HG03460 (cell line): ENCODE results near the gene CMIP.

Source experiments
- ATAC-seq: cut with Tn5 transposase; IDR thresholded peaks from one replicate; pipeline ENCODE4 v1.9.1; 2021; ENCODE audit not compliant: unreplicated experiment

Gene CMIP

GRCh38 chr16:81546781-81547180 lies 102.2 kb downstream of the CMIP start:
- no peak for ATAC-seq

GRCh38 chr16:81547194-81547938 lies 102.8 kb downstream of the CMIP start:
- no peak for ATAC-seq

- ATAC-seq: no peak
Measured at GRCh38 chr16:81547939-81548216, 103.3 kb downstream of the CMIP start.

- ATAC-seq: no peak
Measured at GRCh38 chr16:81548551-81548875, 103.9 kb downstream of the CMIP start.

GRCh38 chr16:81548876-81549546 lies 104.4 kb downstream of the CMIP start:
- ATAC-seq: no peak

- ATAC-seq: no peak
Measured at GRCh38 chr16:81549547-81550431, 105.2 kb downstream of the CMIP start.

- no peak for ATAC-seq
Measured at GRCh38 chr16:81550432-81550808, 105.8 kb downstream of the CMIP start.

- no peak for ATAC-seq
Measured at GRCh38 chr16:81551151-81551808, 106.7 kb downstream of the CMIP start.

GRCh38 chr16:81551821-81552304 lies 107.3 kb downstream of the CMIP start:
- ATAC-seq: no peak

- ATAC-seq: no peak
Measured at GRCh38 chr16:81552743-81553079, 108.1 kb downstream of the CMIP start.

- no peak for ATAC-seq
Measured at GRCh38 chr16:81553080-81553813, 108.6 kb downstream of the CMIP start.

- no peak for ATAC-seq
Measured at GRCh38 chr16:81553814-81554675, 109.4 kb downstream of the CMIP start.

- ATAC-seq: no peak
Measured at GRCh38 chr16:81554979-81555378, 110.4 kb downstream of the CMIP start.

GRCh38 chr16:81555660-81556059 lies 111.1 kb downstream of the CMIP start:
- no peak for ATAC-seq

- ATAC-seq: no peak
Measured at GRCh38 chr16:81556715-81557284, 112.2 kb downstream of the CMIP start.

GRCh38 chr16:81558077-81558443 lies 113.5 kb downstream of the CMIP start:
- no peak for ATAC-seq

GRCh38 chr16:81558444-81559175 lies 114.0 kb downstream of the CMIP start:
- no peak for ATAC-seq

GRCh38 chr16:81560979-81561657 lies 116.5 kb downstream of the CMIP start:
- ATAC-seq: no peak
